ENCODE results near the gene NEMP2.

GRCh38 chr2:190469771-190470170 lies 64.8 kb downstream of the NEMP2 start:
- TF ChIP-seq CTCF (IDR thresholded peaks at IDR 0.05 in 8 of 11, conservative IDR thresholded peaks at IDR 0.05 in 3 of 11): no peak
- TF ChIP-seq POLR2A (IDR thresholded peaks at IDR 0.05): peak in 1 of 3 donors; percentile 61

All from spleen (tissue), 7 donors.